Measurements from ENCODE around the gene PTPRC.

Gene PTPRC

GRCh38 chr1:198717510-198717909 lies 78.7 kb downstream of the PTPRC start:
- Histone ChIP-seq H3K36me3 (ENCODE audit: insufficient read depth, low read depth, low read length) (no peaks in the 10 kb centered on the region), H3K27me3 (ENCODE audit: insufficient read depth, low read length) (no peaks in the 10 kb centered on the region)

GRCh38 chr1:198723127-198723526 lies 84.3 kb downstream of the PTPRC start:
- H3K4me3 ChIP-seq (ENCODE audit: low read length), result no peak overlapping the region
- no peak overlapping the region for H3K9ac ChIP-seq (ENCODE audit: low read depth, low read length)
- no peaks in the 10 kb centered on the region for H3K9me3 ChIP-seq (ENCODE audit: insufficient read depth, low read depth, low read length)
- no peaks in the 10 kb centered on the region for H3K27me3 ChIP-seq (ENCODE audit: insufficient read depth, low read length)
- H3K4me1 ChIP-seq (ENCODE audit: insufficient read depth, low read length), result no peaks in the 10 kb centered on the region; the same call in 1 of the 2 replicates
- H3K27ac ChIP-seq (ENCODE audit: low read length), result no peak overlapping the region
- H3K36me3 ChIP-seq (ENCODE audit: insufficient read depth, low read depth, low read length), result no peaks in the 10 kb centered on the region

More at GRCh38 chr1:198717510-198717909, 78.7 kb downstream of the PTPRC start:
- H3K9me3 ChIP-seq (ENCODE audit: insufficient read depth, low read depth, low read length), result no peaks in the 10 kb centered on the region
- no peak overlapping the region for H3K27ac ChIP-seq (ENCODE audit: low read length)
- H3K4me3 ChIP-seq (ENCODE audit: low read length), result no peak overlapping the region
- no peaks in the 10 kb centered on the region for H3K4me1 ChIP-seq (ENCODE audit: insufficient read depth, low read length)
- no peak overlapping the region for H3K9ac ChIP-seq (ENCODE audit: low read depth, low read length)

- Histone ChIP-seq H3K9ac (ENCODE audit: low read depth, low read length) (no peak overlapping the region), H3K4me3 (ENCODE audit: low read length) (no peak overlapping the region), H3K9me3 (ENCODE audit: insufficient read depth, low read depth, low read length) (no peaks in the 10 kb centered on the region), H3K27ac (ENCODE audit: low read length) (no peak overlapping the region), H3K4me1 (ENCODE audit: insufficient read depth, low read length) (peaks cover 8% of the 10 kb centered on the region; the same call in 1 of the 2 replicates), H3K36me3 (ENCODE audit: insufficient read depth, low read depth, low read length) (no peaks in the 10 kb centered on the region), H3K27me3 (ENCODE audit: insufficient read depth, low read length) (no peaks in the 10 kb centered on the region)
Observed at GRCh38 chr1:198725090-198725489, 86.2 kb downstream of the PTPRC start.

GRCh38 chr1:198726455-198726854 lies 87.6 kb downstream of the PTPRC start:
- no peak overlapping the region for H3K9ac ChIP-seq (ENCODE audit: low read depth, low read length)
- H3K4me3 ChIP-seq (ENCODE audit: low read length), result no peak overlapping the region
- peaks cover 8% of the 10 kb centered on the region; the same call in 1 of the 2 replicates for H3K4me1 ChIP-seq (ENCODE audit: insufficient read depth, low read length)
- H3K27ac ChIP-seq (ENCODE audit: low read length), result no peak overlapping the region
- H3K9me3 ChIP-seq (ENCODE audit: insufficient read depth, low read depth, low read length), result no peaks in the 10 kb centered on the region
- H3K27me3 ChIP-seq (ENCODE audit: insufficient read depth, low read length), result no peaks in the 10 kb centered on the region
- H3K36me3 ChIP-seq (ENCODE audit: insufficient read depth, low read depth, low read length), result no peaks in the 10 kb centered on the region

GRCh38 chr1:198729195-198729863 lies 90.5 kb downstream of the PTPRC start:
- H3K27ac ChIP-seq (ENCODE audit: low read length), result no peak overlapping the region
- H3K4me3 ChIP-seq (ENCODE audit: low read length), result no peak overlapping the region
- no peaks in the 10 kb centered on the region for H3K27me3 ChIP-seq (ENCODE audit: insufficient read depth, low read length)
- H3K4me1 ChIP-seq (ENCODE audit: insufficient read depth, low read length), result peaks cover 8% of the 10 kb centered on the region; the same call in 1 of the 2 replicates
- no peaks in the 10 kb centered on the region for H3K9me3 ChIP-seq (ENCODE audit: insufficient read depth, low read depth, low read length)
- H3K9ac ChIP-seq (ENCODE audit: low read depth, low read length), result no peak overlapping the region
- no peaks in the 10 kb centered on the region for H3K36me3 ChIP-seq (ENCODE audit: insufficient read depth, low read depth, low read length)

GRCh38 chr1:198730952-198731351 lies 92.1 kb downstream of the PTPRC start:
- Histone ChIP-seq H3K9me3 (ENCODE audit: insufficient read depth, low read depth, low read length) (no peaks in the 10 kb centered on the region), H3K27ac (ENCODE audit: low read length) (no peak overlapping the region), H3K36me3 (ENCODE audit: insufficient read depth, low read depth, low read length) (no peaks in the 10 kb centered on the region), H3K4me3 (ENCODE audit: low read length) (no peak overlapping the region), H3K27me3 (ENCODE audit: insufficient read depth, low read length) (no peaks in the 10 kb centered on the region), H3K4me1 (ENCODE audit: insufficient read depth, low read length) (peaks cover 8% of the 10 kb centered on the region; the same call in 1 of the 2 replicates), H3K9ac (ENCODE audit: low read depth, low read length) (no peak overlapping the region)

GRCh38 chr1:198734323-198735008 lies 95.6 kb downstream of the PTPRC start:
- H3K36me3 ChIP-seq (ENCODE audit: insufficient read depth, low read depth, low read length), result no peaks in the 10 kb centered on the region
- H3K27ac ChIP-seq (ENCODE audit: low read length), result no peak overlapping the region
- no peaks in the 10 kb centered on the region for H3K4me1 ChIP-seq (ENCODE audit: insufficient read depth, low read length)
- no peak overlapping the region for H3K4me3 ChIP-seq (ENCODE audit: low read length)
- no peaks in the 10 kb centered on the region for H3K9me3 ChIP-seq (ENCODE audit: insufficient read depth, low read depth, low read length)
- no peaks in the 10 kb centered on the region for H3K27me3 ChIP-seq (ENCODE audit: insufficient read depth, low read length)
- H3K9ac ChIP-seq (ENCODE audit: low read depth, low read length), result no peak overlapping the region

- no peaks in the 10 kb centered on the region for H3K27me3 ChIP-seq (ENCODE audit: insufficient read depth, low read length)
- no peaks in the 10 kb centered on the region for H3K9me3 ChIP-seq (ENCODE audit: insufficient read depth, low read depth, low read length)
- H3K9ac ChIP-seq (ENCODE audit: low read depth, low read length), result no peak overlapping the region
- H3K36me3 ChIP-seq (ENCODE audit: insufficient read depth, low read depth, low read length), result no peaks in the 10 kb centered on the region
- H3K4me1 ChIP-seq (ENCODE audit: insufficient read depth, low read length), result peaks cover 8% of the 10 kb centered on the region; the same call in 1 of the 2 replicates
- no peak overlapping the region for H3K4me3 ChIP-seq (ENCODE audit: low read length)
- no peak overlapping the region for H3K27ac ChIP-seq (ENCODE audit: low read length)
Observed at GRCh38 chr1:198741744-198742143, 102.9 kb downstream of the PTPRC start.

- Histone ChIP-seq H3K4me1 (ENCODE audit: insufficient read depth, low read length) (peaks cover under 1% of the 10 kb centered on the region; the same call in 1 of the 2 replicates), H3K9ac (ENCODE audit: low read depth, low read length) (no peak overlapping the region), H3K4me3 (ENCODE audit: low read length) (no peak overlapping the region), H3K36me3 (ENCODE audit: insufficient read depth, low read depth, low read length) (no peaks in the 10 kb centered on the region), H3K27me3 (ENCODE audit: insufficient read depth, low read length) (no peaks in the 10 kb centered on the region), H3K9me3 (ENCODE audit: insufficient read depth, low read depth, low read length) (no peaks in the 10 kb centered on the region), H3K27ac (ENCODE audit: low read length) (no peak overlapping the region)
Observed at GRCh38 chr1:198747127-198747526, 108.3 kb downstream of the PTPRC start.

GRCh38 chr1:198749279-198749678 lies 110.4 kb downstream of the PTPRC start:
- Histone ChIP-seq H3K4me1 (ENCODE audit: insufficient read depth, low read length) (no peaks in the 10 kb centered on the region), H3K27me3 (ENCODE audit: insufficient read depth, low read length) (no peaks in the 10 kb centered on the region), H3K9ac (ENCODE audit: low read depth, low read length) (no peak overlapping the region), H3K36me3 (ENCODE audit: insufficient read depth, low read depth, low read length) (no peaks in the 10 kb centered on the region), H3K27ac (ENCODE audit: low read length) (no peak overlapping the region), H3K9me3 (ENCODE audit: insufficient read depth, low read depth, low read length) (no peaks in the 10 kb centered on the region), H3K4me3 (ENCODE audit: low read length) (no peak overlapping the region)

- H3K36me3 ChIP-seq (ENCODE audit: insufficient read depth, low read depth, low read length), result no peaks in the 10 kb centered on the region
Observed at GRCh38 chr1:198750081-198750480, 111.2 kb downstream of the PTPRC start.

GRCh38 chr1:198751741-198752140 lies 112.9 kb downstream of the PTPRC start:
- no peak overlapping the region for H3K27ac ChIP-seq (ENCODE audit: low read length)
- no peak overlapping the region for H3K4me3 ChIP-seq (ENCODE audit: low read length)
- no peaks in the 10 kb centered on the region for H3K4me1 ChIP-seq (ENCODE audit: insufficient read depth, low read length)
- no peak overlapping the region for H3K9ac ChIP-seq (ENCODE audit: low read depth, low read length)
- H3K27me3 ChIP-seq (ENCODE audit: insufficient read depth, low read length), result no peaks in the 10 kb centered on the region
- no peaks in the 10 kb centered on the region for H3K36me3 ChIP-seq (ENCODE audit: insufficient read depth, low read depth, low read length)
- no peaks in the 10 kb centered on the region for H3K9me3 ChIP-seq (ENCODE audit: insufficient read depth, low read depth, low read length)

More at GRCh38 chr1:198750081-198750480, 111.2 kb downstream of the PTPRC start:
- Histone ChIP-seq H3K4me3 (ENCODE audit: low read length) (no peak overlapping the region), H3K27ac (ENCODE audit: low read length) (no peak overlapping the region), H3K4me1 (ENCODE audit: insufficient read depth, low read length) (no peaks in the 10 kb centered on the region), H3K9me3 (ENCODE audit: insufficient read depth, low read depth, low read length) (no peaks in the 10 kb centered on the region), H3K9ac (ENCODE audit: low read depth, low read length) (no peak overlapping the region), H3K27me3 (ENCODE audit: insufficient read depth, low read length) (no peaks in the 10 kb centered on the region)

Data from iPS-20b (cell line).